Jurkat, Clone E6-1 (cell line): Measurements from ENCODE around the gene LRBA.
"Not testable (repeated sequence)": the region's sequence is repeated elsewhere in the genome, so short reads cannot be mapped to it uniquely, and the experiment has no call there.

Experiments
- DNase-seq: peaks from one replicate; pipeline ENCODE4 v3.0.0-alpha.2; 2011; ENCODE audit warnings: low read depth, low spot score
- H3K4me3 ChIP-seq: 2 replicates; pipeline ENCODE4 v1.5.1; 2011; ENCODE audit warnings: mild to moderate bottlenecking, low read length, control low read depth, moderate library complexity

Gene LRBA

DNA sequence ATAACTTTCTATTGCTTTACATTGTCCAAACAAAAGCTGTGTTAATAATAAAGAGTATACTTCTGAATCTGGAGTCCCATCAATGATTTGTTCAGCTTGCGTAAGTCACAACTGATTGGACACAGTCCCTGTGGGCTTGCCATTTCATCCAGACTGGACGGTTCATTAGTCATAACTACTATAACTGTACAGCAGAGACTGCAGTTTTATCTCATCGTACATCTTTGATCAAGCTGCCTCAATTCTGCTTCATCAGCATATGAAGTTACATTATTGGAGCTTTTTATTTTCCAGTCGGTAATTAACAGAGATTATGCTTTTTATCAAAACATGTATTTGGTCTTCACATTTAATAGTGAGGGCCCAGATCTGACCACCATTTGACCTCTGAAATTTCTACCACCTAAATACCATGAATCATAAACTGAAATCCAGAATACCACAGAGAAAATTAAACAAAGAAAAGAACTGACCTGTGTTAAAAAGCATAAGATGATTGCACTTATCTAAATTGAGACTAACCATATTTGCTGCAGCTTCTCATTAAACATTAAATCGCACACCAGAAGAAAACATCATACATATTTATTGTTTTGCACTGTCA lies 445.6 kb downstream of the LRBA start:
- DNase-seq: no peak
- no peak overlapping the region for H3K4me3 ChIP-seq

DNA sequence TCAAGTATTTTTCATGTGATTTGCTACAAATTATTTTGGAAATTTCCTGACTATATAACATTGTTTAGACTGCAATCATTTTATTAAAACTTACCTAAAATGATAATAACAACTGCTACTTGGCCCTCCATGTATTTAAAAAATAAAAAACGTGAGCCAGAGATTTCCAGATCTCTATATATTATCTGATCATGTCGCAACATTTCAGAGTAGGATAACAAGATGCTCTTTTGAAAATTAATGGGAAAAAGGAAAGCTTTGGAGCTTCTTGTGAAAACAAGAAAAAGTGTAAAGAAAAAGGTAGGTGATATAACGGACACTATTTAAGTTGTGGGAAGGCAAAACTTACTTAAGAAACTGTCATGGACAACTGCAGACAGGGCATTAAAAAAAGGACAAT lies 448.0 kb downstream of the LRBA start:
- H3K4me3 ChIP-seq: no peak overlapping the region
- DNase-seq: no peak

DNA sequence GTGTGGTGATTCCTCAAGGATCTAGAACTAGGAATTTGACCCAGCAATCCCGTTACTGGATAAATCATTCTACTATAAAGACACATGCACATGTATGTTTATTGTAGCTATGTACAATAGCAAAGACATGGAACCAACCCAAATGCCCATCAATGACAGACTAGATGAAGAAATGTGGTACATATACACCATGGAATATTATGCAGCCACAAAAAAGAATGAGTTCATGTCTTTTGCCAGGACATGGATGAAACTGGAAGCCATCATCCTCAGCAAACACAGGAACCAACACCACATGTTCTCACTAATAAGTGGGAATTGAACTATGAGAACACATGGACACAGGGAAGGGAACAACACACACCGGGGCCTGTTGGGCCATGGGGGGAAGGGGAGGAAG lies 450.1 kb downstream of the LRBA start:
- not testable (repeated sequence) for H3K4me3 ChIP-seq

DNA sequence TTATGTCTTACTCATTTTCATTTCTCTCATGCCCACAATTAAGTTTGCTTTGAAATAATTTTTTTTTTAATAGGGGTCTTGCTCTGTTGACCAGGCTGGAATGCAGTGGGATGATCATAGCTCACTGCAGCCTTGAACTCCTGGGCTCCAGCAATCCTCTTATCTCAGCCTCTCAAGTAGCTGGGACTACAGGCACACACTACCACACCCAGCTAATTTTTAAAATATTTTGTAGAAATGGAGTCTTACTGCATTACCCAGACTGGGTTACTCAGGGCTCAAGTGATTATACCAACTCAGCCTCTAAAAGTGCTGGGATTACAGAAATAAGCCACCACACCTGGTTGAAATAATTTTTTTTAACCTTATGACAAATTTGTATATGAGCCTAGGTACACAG lies 452.3 kb downstream of the LRBA start:
- no peak for DNase-seq
- H3K4me3 ChIP-seq: no peak overlapping the region

More for the DNA sequence above, 450.1 kb downstream of the LRBA start:
- DNase-seq: not testable (repeated sequence)

DNA sequence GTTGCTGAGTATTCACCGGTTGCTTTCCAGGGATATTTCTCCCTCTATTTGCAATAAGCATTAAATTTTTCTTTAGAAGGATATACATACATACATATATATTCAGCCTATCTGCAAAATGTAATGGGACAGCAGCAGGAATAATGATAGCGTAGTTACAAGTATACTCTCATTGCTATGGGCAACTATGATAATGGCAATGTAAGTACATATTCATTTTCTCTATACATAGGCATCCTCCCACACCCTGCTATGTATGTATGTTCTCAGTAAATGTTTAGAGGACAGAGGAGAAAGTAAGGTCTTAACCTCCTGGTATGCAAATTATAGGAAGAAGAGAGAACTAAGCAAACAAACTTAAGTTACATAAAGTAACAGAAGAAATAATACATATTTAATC lies 452.8 kb downstream of the LRBA start:
- no peak for DNase-seq
- no peak overlapping the region for H3K4me3 ChIP-seq

DNA sequence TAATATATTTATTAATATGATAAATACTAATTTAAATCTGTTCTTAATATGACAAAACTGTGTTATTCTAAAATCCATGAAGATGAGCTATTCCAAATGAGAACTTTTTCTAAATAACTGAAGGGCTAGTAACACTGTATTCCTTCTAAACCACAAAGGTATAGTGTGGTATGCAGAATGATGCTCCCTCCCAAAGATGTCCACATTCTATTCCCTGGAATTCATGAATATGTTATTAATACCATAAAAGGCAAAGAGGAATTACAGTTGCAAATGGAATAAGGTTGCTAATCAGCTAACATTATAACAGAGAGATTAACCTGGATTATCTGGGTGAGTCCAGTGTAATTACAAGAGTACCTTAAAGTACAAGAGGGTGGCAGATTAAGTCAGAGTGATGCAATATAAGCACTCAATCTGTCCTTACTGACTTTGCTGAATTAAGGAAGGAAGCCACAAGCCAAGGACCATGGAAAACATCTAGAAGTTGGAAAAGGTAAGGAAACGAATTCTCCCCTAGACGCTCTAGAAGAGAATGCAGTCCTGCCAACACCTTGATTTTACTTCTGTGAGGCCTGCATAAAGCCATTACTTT lies 453.8 kb downstream of the LRBA start:
- DNase-seq: no peak

DNA sequence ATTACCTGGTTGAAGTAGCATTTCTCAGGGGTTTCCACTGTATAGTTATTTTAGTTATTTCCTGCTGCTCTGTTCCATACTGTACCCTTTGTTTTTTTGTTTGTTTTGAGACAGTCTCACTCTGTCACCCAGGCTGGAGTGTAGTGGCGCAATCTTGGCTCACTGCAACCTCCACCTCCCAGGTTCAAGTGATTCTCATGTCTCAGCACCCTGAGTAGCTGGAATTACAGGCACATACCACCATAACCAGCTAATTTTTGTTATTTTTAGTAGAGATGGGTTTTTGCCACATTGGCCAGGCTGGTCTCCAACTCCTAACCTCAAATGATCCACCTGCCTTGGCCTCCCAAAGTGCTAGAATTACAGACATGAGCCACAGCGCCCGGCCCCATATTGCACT lies 457.3 kb downstream of the LRBA start:
- H3K4me3 ChIP-seq, DNase-seq: not testable (repeated sequence)

More for the DNA sequence above, 453.8 kb downstream of the LRBA start:
- no peak overlapping the region for H3K4me3 ChIP-seq

DNA sequence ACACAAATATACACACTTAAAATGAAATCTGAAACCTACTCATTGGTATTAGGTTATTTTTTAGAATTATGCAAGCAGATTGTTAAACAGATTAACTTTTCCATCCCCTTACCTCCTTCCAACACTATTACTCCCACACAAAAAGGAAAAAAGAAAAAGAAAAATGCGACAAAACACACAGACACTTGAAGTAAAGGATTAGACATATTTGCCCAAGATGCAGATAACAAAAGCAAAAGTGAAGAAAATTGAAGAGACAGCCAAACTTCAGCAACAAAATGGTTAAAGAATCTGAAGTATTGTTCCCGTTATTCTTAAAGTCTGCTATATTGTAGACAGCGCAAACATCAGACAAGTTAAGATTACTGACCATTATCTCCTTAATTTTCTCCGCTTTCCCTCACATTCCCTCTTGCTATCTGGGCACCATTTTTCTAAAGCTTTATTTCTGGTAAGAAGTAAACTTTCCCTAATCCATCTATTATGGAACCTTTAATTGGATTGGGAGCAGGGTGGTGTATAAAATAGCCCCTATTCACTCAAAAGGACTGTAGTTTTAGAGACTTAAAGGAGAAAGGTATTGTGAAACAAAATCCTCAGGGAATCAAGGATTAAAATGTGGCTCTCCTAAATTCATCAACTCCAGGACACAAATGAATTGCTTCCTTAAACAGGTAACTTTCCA lies 467.8 kb downstream of the LRBA start:
- DNase-seq: no peak
- H3K4me3 ChIP-seq: no peak overlapping the region

DNA sequence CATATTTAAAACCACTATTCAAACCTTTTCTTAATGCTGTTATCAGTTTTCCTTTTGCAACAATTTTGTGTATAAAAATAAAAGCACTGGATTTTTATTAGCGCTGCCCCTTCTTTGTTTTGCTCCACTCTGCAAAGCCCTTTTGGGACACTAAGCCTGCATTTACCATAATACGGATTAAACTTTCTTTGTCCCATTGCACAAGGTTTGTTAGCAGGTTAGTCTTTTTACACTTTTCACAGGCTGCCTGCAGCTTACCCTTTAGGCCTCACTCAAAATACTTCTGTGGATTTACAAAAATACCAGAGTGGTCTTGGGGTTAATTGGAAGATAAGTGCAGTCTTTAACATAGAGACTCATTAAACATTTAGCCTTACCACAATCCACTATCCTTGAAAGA lies 468.8 kb downstream of the LRBA start:
- DNase-seq: no peak
- H3K4me3 ChIP-seq: no peak overlapping the region

DNA sequence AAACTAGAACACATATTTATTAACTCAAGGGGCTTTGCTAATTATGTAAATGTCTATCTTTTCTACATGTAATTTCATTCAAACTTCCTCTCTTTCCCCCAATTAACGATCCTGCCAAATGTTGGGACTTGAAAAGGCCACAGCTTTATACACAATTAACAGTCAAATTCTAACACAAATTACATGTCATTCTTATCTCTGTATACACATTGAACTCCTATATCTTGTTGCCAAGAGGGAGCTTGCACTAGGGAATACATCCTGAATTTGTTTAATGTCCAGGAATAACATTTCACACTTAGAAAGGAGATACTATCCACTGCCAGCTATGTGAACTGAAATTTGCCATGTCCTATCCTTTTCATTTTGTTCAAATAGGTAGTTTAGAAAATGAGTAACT lies 472.0 kb downstream of the LRBA start:
- no peak for DNase-seq
- H3K4me3 ChIP-seq: no peak overlapping the region

DNA sequence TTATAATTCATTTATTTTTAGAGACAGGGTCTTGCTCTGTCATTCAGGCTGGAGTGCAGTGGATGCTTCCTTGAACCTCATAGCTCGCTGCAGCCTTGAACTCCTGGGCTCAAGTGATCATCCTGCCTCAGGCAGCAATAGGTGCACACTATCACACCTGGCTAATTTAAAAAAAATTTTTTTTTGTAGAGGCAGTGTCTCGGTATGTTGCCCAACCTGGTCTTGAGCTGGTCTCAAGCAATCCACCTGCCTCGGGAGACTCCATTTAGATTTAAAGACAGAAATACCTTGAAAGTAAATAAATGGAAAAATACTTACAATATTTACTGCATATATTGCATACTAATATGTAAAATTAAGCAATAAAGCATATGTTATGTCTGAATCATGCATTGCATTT lies 473.4 kb downstream of the LRBA start:
- DNase-seq: no peak

DNA sequence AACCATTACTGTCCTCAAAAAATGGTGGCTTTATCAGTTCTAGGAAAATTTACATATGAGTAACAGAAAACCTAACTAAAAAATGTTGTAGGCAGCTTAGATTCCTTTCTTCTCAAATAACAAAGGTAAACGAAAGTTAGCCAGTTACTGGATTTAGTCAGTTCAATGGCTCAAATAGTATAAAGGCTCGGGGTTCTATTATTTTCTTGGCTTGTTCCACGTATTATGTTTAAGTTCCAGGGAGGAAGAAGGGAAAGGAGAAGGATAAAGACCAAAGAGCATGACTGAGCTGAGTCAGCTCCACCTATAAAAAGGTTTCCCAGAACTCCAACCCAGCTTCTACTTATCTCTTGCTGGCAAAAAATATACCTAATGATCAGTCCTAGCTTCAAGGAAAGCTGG lies 474.1 kb downstream of the LRBA start:
- no peak overlapping the region for H3K4me3 ChIP-seq
- no peak for DNase-seq

More for the DNA sequence above, 473.4 kb downstream of the LRBA start:
- H3K4me3 ChIP-seq: no peak overlapping the region

DNA sequence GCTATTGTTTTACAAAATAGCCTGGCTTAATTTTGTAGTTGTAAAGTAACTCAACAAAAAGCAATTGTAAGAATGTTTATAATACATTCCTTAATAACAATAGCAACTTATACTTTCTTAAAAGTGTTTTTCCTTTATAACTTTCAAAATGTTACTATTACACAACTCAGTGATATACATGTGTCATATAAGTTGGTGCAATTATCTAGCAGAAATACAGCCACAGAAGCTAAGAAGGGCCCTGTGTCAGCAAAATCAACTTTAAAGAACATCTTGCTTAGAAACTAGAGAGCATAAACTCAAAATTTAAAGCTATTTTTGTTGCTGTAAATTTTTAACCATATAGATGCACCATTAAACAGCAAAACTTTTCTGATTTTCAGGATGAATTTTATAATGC lies 474.5 kb downstream of the LRBA start:
- H3K4me3 ChIP-seq: no peak overlapping the region
- no peak for DNase-seq

DNA sequence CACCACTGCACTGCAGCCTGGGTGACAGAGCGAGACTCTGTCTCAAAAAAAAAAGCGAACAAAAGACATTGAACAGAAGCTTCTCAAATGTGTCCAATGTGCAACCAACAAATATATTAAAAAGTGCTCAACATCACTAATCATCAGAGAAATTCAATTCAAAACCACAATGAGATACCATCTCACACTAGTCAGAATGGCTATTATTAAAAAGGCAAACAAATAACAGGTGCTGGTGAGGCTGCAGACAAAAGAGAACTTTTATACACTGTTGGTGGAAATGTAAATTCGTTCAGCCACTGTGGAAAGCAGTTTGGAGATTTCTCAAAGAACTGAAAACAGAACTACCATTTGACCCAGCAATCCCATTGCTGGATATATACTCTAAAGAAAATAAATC lies 477.2 kb downstream of the LRBA start:
- not testable (repeated sequence) for H3K4me3 ChIP-seq

DNA sequence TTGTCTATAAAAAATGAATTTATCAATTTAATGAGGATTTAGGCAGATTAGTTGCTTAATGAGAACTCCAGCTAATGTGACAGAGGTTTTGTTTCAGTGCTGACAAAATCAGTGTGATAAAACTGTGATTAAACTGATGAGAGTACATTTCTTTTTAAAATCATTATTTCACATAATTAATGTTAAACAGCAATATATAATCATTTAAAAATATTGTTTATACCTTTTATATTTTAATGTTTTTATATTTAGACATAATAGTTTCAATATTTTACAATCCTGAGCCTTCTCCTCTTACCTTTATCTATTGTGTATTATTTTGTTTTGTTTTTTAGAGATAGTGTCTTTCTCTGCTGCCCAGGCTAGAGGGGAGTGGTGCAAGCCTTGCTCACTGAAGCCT lies 480.3 kb downstream of the LRBA start:
- DNase-seq: no peak
- H3K4me3 ChIP-seq: no peak overlapping the region

More for the DNA sequence above, 477.2 kb downstream of the LRBA start:
- DNase-seq: not testable (repeated sequence)

DNA sequence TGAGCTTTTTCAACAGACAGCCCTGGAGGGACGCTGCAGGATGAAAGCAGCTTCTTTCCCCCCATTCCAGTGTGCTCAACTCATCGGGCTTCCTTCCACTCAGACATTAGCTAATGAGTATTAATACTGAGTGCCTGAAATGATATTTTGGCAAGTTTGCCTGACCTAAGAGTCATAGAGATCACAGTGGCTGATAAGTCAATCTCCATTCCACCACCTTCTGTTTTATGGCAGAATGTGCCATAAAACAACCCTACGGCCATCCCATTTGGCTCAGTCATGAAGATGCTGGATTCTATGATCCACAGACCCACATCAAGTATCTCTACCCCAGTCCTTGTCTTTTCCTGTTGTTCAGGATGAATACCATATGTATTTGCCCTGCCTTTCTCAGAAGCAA lies 481.4 kb downstream of the LRBA start:
- no peak for DNase-seq
- no peak overlapping the region for H3K4me3 ChIP-seq

DNA sequence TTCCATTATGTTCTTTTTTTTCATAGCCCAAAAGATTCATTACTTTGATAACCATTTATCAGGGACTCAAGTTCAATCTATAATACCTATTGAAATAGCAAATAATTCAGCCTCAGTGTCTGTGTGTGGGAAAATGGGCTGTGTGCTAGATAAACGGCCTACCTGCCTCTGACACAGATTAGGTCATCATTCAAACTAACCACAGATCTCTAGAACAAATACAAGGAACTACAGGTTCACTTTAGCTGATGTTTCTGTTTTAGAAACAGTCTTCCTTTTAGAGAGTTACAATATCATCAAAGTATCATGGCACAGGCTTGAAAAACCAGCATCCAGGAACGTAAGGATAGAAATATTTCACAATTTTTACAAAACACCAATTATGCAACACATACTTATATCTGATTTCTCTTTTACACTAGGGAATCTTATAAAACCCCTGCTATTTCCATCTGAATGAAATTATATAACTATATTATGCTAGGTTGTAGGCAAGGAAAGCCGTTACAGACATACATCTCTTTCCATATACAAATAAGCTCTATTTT lies 489.7 kb downstream of the LRBA start:
- H3K4me3 ChIP-seq: no peak overlapping the region
- no peak for DNase-seq

DNA sequence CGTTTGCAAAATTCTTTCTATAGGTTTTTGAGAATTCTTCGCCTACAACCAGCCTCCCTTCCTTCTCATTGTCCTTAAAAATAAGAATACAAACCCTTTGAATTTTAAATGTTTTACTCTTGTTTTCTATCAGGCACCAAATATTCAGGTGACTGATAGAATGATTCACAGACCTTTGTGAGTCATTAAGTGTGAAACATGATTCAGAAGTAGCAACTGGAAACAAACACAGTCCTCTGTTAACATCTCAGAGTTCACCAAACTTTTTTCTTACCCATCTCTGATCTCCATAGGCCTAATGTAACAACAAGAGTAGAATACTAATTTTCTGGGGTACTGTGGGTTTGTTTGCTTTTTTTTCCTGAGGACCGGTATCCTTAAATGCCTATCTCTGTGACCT lies 496.5 kb downstream of the LRBA start:
- DNase-seq: no peak
- H3K4me3 ChIP-seq: no peak overlapping the region

DNA sequence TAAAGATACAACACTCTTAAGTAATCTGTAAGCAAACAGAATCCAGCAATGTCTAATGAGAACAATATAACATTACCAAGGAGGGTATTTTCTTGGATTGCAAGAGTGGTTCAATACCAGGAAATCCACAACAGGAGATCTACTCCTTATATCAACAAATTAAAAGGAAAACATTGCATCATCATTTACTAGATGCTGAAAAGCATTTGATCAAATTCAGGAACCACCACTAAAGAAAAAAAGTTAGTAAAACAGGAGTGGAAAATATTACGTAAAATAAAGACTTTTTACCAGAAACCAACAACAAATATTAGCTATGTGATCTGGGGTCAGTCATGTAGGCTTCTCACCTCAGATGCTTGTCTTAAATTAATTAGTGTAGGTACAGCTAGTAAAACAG lies 499.9 kb downstream of the LRBA start:
- DNase-seq: no peak
- no peak overlapping the region for H3K4me3 ChIP-seq

DNA sequence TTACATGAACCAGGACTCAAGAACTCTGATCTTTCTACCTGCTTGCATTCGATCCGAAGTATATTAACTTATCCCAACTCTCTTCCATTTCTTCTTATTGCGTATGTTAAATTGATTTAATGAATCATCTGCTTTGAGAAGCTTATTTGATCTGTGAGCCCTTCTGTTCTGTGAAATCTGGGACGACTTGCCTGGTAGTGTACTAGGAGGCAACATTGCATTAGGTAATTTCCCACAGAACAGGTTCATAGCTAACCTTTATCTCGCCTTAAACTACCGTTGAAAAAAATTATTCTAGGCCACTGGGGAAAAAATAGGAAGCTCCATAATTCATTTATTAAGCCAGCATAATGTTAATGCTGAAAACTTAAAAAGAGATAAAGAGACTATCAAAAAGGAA lies 500.4 kb downstream of the LRBA start:
- H3K4me3 ChIP-seq: no peak overlapping the region
- no peak for DNase-seq
